ENCODE data around the gene GBF1.
"Not testable (repeated sequence)": the region's sequence is repeated elsewhere in the genome, so short reads cannot be mapped to it uniquely, and the experiment has no call there.

GBF1 gene

DNA sequence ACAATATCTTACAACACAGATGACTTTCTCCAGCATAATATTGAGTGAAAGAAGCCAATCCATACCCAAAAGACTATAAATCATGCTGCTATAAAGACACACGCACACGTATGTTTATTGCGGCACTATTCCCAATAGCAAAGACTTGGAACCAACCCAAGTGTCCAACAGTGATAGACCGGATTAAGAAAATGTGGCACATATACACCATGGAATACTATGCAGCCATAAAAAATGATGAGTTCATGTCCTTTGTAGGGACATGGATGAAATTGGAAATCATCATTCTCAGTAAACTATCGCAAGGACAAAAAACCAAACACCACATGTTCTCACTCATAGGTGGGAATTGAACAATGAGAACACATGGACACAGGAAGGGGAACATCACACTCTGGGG lies 63.0 kb downstream of the GBF1 start:
- DNase-seq (ENCODE audit: low spot score) = not testable (repeated sequence)

DNA sequence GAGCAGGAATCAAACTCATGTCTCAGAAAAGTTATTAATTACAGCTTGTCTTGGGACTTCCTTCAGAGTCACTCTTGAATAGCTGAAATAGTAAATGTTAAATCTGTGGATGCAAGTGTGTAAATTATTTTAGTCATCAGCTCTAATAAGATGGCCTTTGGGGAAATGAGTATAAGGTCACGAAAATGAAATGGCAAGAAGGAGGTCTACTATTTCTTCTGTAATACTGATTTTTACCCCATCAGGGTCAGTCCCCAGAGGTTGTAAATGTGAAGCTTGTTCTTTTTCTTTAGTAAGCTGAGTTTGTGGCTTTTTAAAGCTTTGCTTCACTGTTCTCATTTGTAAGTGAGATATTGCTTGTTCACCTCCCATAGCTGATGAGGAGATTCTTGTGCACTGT lies 63.9 kb downstream of the GBF1 start:
- DNase-seq (ENCODE audit: low spot score) = no peak

DNA sequence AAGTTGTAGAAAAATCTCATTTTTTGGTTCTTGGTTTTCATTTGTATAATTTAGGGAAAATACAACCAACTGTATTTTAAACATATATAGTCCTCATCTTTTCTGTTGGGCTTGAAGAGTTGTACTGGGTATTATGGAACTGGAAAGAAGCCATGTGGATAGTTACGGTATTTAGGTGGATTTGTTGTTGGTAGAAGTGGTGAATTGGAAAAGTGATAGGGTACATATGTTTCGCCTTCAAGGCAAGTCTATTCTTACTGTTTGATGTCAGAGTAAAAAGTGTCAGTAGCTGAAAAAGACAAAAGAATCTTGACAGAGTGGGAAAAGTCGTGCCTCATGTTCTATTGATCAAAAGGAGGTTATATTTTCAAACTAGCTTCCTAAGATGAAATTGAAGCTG lies 64.6 kb downstream of the GBF1 start:
- no peak for DNase-seq (ENCODE audit: low spot score)

DNA sequence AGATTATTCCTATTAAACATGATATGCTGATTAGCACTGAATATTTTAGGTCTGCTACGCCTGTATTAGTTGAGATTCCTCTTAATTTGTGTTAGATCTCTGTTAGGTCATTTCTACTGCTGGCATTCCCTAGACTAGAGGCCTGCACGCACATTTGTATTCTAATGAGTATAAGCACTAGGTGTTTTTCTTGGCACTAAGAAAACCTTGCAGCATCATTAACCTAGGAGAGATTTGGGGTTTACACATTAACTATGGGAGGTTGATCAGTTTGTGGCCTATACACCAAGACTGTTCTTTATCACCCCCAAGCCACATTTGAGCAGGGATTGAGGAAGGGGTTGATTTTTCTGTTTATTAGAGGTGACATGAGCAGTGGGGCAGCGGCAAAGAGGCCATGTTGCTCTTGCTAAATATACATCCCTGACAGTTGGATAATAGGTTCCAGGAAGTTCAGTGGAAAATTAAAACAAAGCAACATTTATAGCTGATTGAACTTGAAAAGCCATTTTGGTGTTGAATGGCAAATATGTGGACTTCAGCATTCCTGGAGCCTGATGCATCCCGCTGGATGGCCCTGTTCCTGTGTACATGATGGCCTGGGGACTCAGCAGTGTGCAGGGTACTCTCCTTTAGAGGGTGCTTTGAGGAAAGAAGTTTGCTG lies 65.2 kb downstream of the GBF1 start:
- no peak for DNase-seq (ENCODE audit: low spot score)

DNA sequence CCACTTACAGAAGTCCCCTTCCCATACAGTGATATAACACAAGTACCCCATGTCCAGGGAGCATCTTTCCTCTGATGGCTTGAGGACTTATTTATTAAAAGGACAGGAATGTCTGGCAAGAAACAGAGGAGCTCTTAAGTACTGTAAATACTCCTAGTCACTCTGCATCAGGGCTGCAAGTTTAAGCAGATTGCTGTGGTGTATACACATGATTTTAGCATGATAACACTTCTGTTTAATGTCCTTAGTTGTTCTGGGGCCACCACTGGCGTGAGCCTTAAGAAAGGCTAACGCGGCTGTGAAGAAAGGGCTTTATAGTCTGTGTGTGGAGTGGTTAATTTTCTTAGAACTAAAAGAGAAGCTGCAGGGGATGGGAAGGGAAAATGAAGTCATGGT lies 65.7 kb downstream of the GBF1 start:
- DNase-seq (ENCODE audit: low spot score) = no peak

DNA sequence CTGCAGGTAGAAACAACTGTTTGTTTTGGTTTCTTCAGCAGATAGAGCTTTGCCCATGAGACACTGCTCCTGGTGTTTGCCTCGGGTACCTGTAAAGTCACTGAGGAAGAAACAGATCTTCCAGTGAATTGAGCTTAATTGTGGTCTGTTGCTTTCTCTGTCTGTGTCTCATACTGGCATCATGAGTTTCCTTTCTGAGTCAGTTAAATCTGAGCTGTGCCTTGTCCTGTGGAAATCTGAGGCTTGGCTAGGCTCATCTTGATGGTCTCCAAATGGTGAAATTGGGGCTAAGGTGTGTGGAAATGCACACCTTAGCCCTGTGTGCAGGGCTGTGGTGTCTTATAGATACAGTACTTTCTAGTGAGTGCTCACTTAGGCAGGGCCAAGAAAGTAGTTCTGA lies 67.4 kb downstream of the GBF1 start:
- DNase-seq (ENCODE audit: low spot score) = no peak

DNA sequence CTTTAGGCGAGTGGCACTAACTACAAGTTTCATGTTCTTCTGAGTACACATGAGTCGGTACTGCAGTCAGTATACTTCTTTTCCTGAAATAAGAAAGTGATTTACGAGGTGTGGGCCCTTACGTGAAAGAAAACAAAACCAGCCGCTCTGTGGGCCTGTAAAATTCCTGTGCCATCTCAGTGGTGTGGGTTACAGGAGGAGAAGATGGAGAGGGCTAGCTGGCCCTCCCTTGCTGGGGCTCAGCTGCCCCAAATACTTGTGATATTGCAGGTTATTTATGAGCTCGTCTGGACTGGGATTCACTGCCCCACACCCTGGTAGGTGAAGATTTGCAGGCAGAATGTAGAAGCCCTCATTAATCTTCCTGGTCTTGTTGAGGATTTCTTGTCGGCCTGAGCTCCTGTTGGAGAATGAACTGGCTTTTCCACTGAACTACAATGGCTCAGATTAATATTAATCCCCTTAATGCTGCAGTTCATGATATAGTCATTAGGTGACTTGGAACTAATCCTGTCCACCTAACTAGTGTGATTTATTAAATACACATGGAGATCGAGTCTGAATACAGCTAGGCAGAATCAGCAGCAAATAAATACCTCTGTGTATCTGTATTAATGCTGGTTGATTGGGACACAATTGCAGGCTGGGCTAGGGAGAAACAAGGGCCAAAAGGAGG lies 68.0 kb downstream of the GBF1 start:
- DNase-seq (ENCODE audit: low spot score) = no peak

DNA sequence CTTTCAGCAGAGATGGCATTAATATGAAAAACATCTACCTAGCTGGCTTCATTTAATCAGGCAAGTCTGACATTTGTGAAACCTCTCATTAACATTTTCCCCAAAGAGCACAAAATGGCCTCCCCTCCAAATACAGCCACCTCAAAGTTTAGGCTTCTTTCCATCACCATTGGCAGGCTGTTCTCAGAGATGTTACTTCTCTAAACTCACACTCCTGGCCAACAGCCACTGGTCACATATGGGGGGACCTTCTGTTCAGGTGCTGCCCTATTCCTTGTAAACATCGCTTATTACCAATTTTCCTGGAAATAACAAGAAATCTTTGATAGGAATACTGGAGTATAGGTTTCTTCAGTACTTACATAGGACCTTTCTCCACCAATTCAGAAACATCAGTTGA lies 69.5 kb downstream of the GBF1 start:
- DNase-seq (ENCODE audit: low spot score) = no peak

DNA sequence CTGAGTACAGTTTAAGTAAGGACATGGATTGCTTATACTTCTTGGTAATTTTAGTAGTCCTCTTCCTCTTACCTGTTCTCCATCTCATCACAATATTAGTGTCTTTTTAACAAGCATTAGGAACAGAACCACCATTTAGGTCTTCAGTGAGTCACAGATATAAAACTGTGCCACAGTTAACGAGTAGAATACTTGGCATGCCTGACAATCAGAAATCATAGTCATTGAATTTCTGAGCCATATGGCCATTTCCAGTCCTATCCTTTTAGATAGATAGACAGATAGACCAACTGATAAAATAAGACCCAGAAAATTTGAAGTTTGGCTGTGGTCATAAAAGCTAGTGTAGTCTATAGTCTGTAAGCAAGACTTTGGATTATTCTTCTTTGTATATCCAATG lies 71.1 kb downstream of the GBF1 start:
- DNase-seq (ENCODE audit: low spot score) = no peak

DNA sequence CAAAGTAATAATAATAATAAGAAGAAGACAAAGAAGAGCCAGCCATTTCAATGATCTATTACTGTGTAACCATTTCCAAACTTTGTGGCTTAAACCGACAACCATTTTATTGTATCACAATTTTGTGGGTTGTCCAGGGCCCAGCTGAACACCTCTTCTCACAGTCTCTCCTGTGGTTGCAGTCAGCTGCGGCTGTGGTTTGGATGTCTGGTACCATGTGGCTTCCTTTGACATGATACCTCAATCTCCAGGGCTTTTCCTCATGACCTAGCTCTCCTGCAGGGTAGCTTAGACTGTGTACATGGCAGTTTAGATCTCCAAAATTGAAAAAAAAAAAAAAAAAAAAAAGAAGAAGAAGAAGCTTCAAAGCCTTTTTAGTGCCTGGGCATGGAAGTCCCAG lies 77.6 kb downstream of the GBF1 start:
- DNase-seq (ENCODE audit: low spot score) = no peak

DNA sequence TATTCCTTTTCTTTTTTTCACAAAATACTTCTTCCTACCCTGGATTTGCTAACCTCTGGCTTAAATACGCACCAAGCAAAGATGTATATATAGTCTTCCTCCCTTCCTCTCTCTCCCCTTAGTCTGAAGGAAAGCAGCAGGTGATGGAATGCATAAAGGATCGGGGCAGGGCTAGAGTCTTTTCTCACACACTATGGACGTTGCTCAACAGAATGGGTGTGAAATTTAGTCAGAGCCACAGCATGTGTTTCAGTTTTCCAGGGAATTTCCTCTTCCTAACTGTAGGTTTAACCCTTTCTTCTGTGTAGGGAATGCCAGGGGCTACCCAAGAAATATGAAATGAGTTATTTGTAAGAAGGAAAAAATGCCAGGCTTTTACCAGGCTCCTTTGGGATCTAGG lies 78.7 kb downstream of the GBF1 start:
- no peak for DNase-seq (ENCODE audit: low spot score)

DNA sequence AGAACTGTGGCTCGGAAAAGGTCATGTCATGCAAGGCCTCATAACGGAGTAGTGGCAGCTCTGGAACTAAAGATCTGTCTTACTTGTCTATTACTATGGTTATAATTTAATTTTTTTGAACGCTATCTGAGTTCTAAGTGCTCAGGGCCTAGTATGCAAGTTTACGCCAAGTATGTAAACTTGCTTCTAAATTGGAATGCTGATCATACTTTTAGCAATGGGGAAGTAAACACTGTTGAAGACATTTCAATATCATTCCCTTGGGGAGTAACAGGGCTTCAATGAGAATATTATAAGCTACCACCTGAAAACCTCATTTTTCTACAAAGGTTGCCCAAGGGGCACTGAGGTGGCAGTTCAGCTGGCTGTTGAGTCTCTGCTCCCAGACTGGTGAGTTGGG lies 80.7 kb downstream of the GBF1 start:
- DNase-seq (ENCODE audit: low spot score) = no peak

DNA sequence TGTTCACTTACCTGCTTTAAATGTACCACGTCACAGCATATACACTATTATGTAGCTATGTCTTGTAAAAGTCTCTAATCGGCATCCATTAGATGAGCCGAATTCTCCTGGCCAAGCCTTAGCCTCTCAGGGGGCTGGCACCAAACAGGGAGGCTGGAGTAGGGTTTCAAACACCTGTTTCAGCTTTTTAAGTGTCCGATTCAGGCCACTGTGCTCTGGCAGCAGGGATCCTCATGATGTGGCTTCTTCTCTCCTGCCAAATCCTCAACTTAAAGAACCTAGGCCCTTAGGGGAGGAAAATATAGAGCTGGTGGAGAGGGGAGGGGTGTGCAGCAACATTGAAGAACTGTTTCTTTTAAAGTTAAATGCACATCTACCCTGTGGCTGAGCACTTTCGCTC lies 81.7 kb downstream of the GBF1 start:
- DNase-seq (ENCODE audit: low spot score) = no peak

DNA sequence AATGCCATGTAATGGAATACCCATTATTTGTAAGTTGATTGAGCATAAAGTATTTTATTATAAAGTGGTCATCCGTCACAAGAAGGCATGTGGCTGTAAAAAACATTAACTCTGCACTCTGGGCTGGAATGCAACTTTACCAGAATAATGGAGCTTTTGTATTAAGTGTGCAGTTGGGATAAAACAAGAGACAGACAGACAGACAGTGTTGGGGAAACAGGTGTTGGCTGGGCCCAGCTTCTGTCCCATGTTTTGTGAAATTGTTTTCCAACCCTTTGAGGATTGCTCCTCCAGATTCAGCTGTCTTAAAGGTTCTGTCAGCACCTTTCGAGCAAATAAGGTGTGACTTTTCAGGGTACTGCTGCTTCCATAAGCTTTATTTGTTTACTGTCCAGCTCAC lies 82.3 kb downstream of the GBF1 start:
- no peak for DNase-seq (ENCODE audit: low spot score)

DNA sequence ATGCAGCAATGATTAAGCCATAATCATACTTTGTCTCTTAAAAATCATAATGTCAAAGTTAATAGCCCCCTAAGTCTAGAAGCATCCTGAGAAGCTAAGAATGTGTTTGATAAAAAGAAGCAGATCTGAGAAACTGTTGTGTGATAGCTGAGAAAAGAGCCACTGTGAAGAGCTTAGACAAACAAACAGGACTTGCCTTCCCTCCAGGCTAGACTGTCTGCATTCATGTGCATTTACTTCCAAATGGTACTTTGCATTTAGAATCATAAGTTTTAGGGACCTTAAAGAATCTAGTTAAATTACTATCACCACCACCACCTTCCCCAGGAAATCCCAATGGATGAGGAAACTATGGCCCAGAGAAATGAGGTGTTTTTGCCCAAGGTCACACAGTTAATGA lies 87.4 kb downstream of the GBF1 start:
- DNase-seq (ENCODE audit: low spot score) = no peak

DNA sequence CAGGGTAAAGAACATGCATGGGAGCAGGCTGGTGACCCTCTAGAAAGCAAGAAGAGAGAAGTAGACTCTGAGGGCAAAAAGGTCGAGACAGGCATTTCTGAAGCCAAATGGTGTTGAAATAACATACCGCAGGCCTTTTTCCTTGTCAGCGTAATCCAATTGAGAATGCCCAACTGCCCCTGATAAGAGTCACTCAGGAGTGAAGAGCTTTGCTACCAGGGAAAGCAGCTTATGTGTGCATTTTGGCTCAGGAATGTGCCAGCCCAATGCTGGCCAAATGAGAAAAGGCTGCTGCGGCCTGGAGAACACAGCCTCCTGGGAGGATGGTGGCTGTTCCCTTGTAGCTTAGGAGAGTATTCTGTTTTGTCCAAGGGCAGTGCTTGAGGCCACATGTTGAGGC lies 88.8 kb downstream of the GBF1 start:
- no peak for DNase-seq (ENCODE audit: low spot score)

DNA sequence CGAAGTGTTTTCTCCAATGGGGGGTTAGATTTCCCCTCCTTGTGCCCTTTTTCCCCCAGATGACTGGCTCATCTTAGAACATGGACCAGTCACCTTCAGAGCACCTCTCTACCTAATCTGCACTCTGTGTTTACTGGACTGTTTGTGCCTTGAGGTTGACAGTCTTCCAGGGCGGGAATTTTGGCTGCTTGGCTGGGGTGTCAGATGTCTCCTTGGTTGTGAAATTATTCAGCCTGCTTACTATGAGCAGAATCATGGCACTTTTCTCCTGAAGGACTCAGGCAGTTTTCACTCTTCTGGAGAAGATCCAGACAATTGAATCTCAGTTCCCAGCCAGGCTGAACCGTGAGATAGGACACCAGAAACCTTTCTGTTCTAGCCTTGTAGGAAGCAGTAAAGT lies 89.9 kb downstream of the GBF1 start:
- DNase-seq (ENCODE audit: low spot score) = no peak

DNA sequence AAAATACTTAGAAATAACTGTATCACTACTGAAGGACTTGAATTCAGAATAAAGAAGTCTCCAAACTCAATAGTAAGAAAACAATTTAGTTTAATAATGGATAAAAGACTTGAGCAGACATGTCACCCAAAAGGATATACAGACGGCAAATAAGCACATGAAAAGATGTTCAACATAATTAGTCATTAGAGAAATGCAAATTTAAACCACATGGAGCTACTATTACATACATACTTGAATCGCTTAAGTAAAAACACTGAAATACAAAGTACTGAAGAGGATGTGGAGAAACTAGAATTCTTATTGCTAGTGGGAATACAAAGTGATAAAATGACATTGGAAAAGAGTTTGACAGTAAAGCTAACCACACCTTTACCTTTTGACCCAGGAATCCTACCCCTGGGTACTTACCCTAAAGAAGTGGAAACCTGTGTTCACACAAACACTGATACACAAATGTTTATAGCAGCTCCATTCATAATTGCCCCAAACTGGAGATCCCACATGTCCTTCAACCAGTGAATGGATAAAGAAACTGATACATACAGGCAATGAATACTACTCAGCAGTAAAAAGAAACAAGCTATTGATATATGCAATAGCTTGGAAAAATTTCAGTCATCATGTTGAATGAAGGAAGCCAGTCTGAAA lies 95.8 kb downstream of the GBF1 start:
- no peak for DNase-seq (ENCODE audit: low spot score)

DNA sequence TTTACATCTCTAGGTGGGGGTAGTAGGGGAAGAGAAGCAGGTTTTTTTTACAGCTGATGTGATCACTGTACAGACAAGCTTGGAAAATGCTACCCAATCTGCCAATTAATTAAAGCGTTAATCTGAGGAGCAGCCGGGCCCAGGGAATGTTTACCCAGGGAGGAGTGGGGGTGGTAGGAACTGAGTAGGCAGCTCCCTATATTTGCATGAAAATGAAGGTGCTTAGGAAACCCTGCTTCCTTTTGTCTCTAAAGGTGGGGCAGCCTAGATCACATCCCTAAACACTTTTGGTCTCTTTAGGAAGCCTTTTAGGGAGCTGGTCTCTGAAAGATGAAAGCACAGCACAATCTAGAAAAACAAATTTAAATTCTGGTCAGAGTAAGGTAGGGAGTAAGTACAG lies 97.1 kb downstream of the GBF1 start:
- DNase-seq (ENCODE audit: low spot score) = no peak

DNA sequence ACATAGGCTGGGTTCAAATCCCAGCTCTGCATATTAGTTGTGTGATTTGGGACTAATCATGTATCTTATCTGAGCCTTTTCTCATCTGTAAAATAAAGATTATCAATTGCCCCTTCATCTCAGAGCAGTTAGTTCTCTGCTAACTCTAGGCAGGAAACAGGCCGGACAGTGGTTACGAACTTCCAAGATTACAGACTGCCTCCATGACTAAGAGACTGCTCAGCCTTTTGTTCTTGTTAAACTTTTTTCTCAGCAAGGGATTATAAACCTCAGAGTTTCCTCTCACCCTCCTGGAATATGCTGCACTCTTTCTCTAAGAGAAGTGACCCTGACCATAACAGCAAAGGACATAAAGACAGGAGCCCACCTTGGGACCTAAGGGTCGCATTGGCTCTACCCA lies 97.6 kb downstream of the GBF1 start:
- DNase-seq (ENCODE audit: low spot score) = no peak

DNA sequence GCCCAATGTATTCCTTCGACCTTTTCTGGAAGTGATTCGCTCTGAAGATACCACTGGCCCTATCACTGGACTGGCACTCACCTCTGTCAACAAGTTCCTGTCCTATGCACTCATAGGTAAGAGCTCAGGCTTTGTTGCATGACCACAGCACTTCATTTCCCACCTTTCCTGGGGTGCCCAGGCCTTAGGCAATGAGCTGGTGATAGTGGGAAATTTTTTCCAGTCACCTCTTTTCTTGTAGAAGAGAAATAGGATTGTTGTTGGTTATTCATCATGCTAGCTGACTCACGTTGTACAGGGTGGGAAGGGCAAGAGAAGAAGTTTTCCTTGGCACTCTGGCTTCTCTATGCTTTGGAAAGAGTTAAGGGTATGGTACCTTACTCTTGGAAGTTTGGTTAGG lies 98.7 kb downstream of the GBF1 start:
- no peak for DNase-seq (ENCODE audit: low spot score)

DNA sequence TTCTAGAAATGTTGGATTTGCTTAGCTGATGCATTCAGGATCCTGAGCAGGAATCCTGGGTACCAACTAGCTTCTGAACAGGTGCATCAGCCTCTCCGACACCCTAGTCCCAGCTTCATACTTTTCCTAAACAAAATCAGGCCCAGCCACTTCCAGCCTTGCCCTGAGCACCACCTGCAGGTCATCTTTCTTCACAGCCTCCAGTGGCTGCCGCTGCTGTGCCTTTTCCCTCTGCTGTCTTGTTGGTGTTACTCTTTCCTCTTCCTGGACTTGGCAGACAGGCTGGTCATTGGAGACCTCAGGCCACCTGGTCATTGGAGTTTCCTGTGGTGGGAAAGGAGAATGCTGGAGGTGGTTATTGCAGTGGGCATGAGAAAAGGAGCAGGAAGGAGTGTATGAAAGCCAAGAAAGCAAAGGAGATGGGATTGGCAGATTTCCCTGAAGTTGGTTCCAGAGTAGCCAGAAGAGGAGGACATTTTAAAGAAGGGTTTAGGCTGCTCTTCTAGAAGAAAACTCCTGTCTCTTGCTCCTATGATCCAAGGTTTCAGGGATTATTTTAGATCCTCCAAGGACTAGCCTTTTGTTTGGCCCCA lies 102.0 kb downstream of the GBF1 start:
- DNase-seq (ENCODE audit: low spot score) = peak; percentile 21

DNA sequence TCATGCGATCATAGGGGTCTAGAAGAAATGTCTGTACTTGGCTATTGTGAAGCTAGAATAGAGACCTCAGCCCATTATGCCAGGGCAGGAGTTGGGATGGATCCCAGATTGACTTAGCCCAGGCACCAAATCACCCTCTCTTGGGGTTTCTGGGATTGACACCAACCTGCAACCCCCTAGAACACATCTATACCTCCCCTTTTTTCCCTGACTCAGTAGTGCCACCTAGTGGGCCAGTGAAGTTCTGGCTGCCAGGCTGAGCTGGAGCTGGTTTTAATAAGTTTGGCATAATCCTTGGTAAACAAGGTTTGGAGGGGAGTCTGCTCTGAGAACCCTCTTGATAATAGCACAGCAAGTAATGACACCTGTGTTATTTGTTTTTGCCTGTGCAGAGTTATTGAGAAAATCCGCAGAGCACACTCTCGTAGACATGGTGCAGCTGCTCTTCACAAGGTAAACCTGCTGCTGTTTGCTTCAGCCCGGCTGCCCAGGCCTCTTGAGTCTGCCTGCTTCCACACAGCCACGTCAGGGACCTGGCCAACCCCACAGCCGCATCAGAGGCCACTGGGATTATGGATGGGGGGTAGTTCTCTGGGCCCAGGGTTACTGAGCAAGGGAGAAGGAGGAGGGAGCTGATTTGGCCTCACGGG lies 106.9 kb downstream of the GBF1 start:
- DNase-seq (ENCODE audit: low spot score) = peak; percentile 84
